Ovary (tissue), 9 donors: ENCODE results near the gene LRRC59. TPM values are rescaled to one million over a fixed set of nuclear protein-coding genes. Genes with fewer than 3 reads are reported as not detected.

Experiments
- DNase-seq, 5 donors: peaks; one replicate each; pipeline ENCODE4 v3.0.0-alpha.2; 2019 to 2020
- H3K27ac ChIP-seq, 2 donors: fragments of 200-600 bp; one replicate each; pipeline versions ENCODE4 v1.5.1 to v1.8.0; 2019 to 2022
- H3K27me3 ChIP-seq: fragments of 200-600 bp; one replicate; pipeline ENCODE4 v1.8.0; 2022
- H3K36me3 ChIP-seq: fragments of 200-600 bp; sonication (generic); one replicate; pipeline ENCODE4 v1.5.1; 2019
- H3K4me1 ChIP-seq: one replicate; pipeline ENCODE4 v1.8.1; 2013; ENCODE audit warnings: mild to moderate bottlenecking, moderate library complexity; ENCODE audit not compliant: insufficient read depth
- H3K4me3 ChIP-seq: fragments of 200-600 bp; sonication (generic); one replicate; pipeline ENCODE4 v1.5.1; 2017
- H3K9me3 ChIP-seq, 2 donors: fragments of 200-600 bp in 1 of 2; sonication (generic) in 1 of 2; one replicate each; pipeline versions ENCODE4 v1.5.1 to v1.8.1; 2013 to 2019; ENCODE audit warnings: mild to moderate bottlenecking in 1 of 2, moderate library complexity in 1 of 2
- EP300 ChIP-seq: sonication (generic); formaldehyde crosslinking; IDR thresholded peaks from one replicate; pipeline ENCODE4 v1.6.1; 2017; ENCODE audit warnings: antibody characterized with exemption
- POLR2A ChIP-seq: fragments of 450-650 bp; IDR thresholded peaks from one replicate; pipeline ENCODE4 v1.6.1; 2017; ENCODE audit warnings: antibody characterized with exemption, mild to moderate bottlenecking, moderate library complexity
- WGBS, 3 donors: extraction: QIAGEN DNeasy Blood & Tissue Kit in 1 of 3; methylation state at CpG; one replicate each; pipeline versions ENCODE4 v1.1.5 to v1.1.7; 2013 to 2017; 5-methylcytosine and 5-hydroxymethylcytosine counted together
- intact Hi-C, 4 donors: fragments of 100-400 bp; cut with DNase I; formaldehyde crosslinking; loops; one replicate each; pipeline versions ENCODE4 v1.11.0 to v1.15.1; 2022 to 2023
- polyA plus RNA-seq, 2 donors: library from polyadenylated mRNA; stranded (reverse); fragments of 200-250 nt in 1 of 2; fragments of 350-450 nt in 1 of 2; fragmentation: Illumina TruSeq in 1 of 2; extraction: RNeasy Lipid Tissue Mini Kit (QIAGEN cat#74804) in 1 of 2; gene quantifications; one replicate each; pipeline ENCODE4 v1.2.3, GENCODE V29; 2013 to 2014
- total RNA-seq, 7 donors: library from RNA; depleted of rRNA in 2 of 7; stranded (reverse); fragments of >200 nt in 2 of 7; fragmentation: NEBNext Ultra II Directional in 3 of 7; extraction: Animal tissue kit (Norgen Biotek cat#: 25700) in 3 of 7; gene quantifications; one replicate each; pipeline versions ENCODE4 v1.1.0 to v1.2.4, GENCODE V29; 2016 to 2023
- TF ChIP-seq, protein P1 (sequence below), 3 donors: fragments of 450-650 bp in 2 of 3; fragments of 200-600 bp in 1 of 3; IDR thresholded peaks; one replicate each; pipeline versions ENCODE4 v1.5.1 to v1.8.0; 2016 to 2022; ENCODE audit warnings: antibody characterized with exemption in 3 of 3, mild to moderate bottlenecking in 1 of 3
- donor health status: DM: no; HTN: no; CAD: no; lungs with moderate emphysema.
- donor health status: DM: no; HTN: no; CAD: no.
- donor health status: Bipolar disorder and iron deficiency.
- donor health status: DM: yes; HTN: yes; CAD: no.
- donor health status: DM: no; HTN: no; CAD: no.
- donor health status: DM: yes; HTN: yes; CAD: no.

Gene LRRC59
- total and polyA plus RNA-seq, 9 donors: 18.4 to 71.4 (median 41.0) TPM

DNA sequence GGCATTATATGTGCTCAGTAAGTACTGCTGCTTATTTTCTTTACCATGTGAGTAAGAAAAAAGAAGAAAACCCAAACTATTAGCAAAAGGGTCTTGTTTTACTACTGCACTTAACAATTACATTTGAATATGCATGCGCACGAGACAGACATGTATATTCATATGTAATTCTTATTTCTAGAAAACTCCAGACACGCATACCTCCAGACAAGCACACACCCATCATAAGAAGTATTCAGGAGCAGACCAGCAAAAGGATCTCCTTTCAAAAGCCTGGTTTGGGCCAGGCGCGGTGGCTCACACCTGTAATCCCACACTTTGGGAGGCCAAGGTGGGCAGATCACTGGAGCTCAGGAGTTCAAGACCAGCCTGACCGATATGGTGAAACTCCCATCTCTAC lies 7.8 kb downstream of the LRRC59 start:
- no peak for DNase-seq
- Histone ChIP-seq H3K27me3 (no peaks in the 10 kb centered on the region), H3K4me3 (no peak overlapping the region), H3K36me3 (no peaks in the 10 kb centered on the region), H3K27ac (no peak overlapping the region), H3K9me3 (no peaks in the 10 kb centered on the region), H3K4me1 (peaks cover 2% of the 10 kb centered on the region)
- TF ChIP-seq EP300: no peak
- no peak for TF ChIP-seq POLR2A
- TF ChIP-seq, protein P1, sequence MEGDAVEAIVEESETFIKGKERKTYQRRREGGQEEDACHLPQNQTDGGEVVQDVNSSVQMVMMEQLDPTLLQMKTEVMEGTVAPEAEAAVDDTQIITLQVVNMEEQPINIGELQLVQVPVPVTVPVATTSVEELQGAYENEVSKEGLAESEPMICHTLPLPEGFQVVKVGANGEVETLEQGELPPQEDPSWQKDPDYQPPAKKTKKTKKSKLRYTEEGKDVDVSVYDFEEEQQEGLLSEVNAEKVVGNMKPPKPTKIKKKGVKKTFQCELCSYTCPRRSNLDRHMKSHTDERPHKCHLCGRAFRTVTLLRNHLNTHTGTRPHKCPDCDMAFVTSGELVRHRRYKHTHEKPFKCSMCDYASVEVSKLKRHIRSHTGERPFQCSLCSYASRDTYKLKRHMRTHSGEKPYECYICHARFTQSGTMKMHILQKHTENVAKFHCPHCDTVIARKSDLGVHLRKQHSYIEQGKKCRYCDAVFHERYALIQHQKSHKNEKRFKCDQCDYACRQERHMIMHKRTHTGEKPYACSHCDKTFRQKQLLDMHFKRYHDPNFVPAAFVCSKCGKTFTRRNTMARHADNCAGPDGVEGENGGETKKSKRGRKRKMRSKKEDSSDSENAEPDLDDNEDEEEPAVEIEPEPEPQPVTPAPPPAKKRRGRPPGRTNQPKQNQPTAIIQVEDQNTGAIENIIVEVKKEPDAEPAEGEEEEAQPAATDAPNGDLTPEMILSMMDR (IDR thresholded peaks at IDR 0.05): no peak
- intact Hi-C loops: no loop called here
- WGBS, 3 donors: 95 to 98% (median 96%) methylated on average over 6 of the region's 6 CpGs

DNA sequence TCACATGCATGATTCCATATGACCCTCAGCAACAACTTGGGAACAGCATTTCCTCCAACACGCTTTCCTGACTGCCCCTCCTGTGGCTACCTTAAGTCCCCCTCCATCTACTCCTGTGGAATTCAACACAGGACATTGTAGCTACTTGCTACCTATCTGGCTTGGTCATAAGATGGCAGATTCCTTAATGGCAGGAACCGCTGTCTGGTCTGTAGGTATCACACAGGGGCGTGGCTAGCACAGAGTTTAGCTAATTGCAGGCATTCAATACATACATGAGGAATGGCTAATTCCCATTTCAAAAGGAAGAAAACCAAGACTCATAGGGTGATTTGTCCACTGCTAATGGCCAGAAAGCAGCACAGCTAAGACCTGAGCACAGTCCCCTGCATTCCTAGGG lies 8.6 kb downstream of the LRRC59 start:
- intact Hi-C loops: no loop called here
- no peak for TF ChIP-seq EP300
- TF ChIP-seq POLR2A: no peak
- TF ChIP-seq, protein P1 (IDR thresholded peaks at IDR 0.05): no peak
- no peak overlapping the region for H3K4me3 ChIP-seq
- H3K27ac ChIP-seq: no peak overlapping the region
- no peaks in the 10 kb centered on the region for H3K9me3 ChIP-seq
- H3K36me3 ChIP-seq: no peaks in the 10 kb centered on the region
- H3K4me1 ChIP-seq: peaks cover 2% of the 10 kb centered on the region
- no peaks in the 10 kb centered on the region for H3K27me3 ChIP-seq
- no peak for DNase-seq
- 92 to 94% (median 94%) methylated on average over 3 of the region's 3 CpGs for WGBS, 3 donors

DNA sequence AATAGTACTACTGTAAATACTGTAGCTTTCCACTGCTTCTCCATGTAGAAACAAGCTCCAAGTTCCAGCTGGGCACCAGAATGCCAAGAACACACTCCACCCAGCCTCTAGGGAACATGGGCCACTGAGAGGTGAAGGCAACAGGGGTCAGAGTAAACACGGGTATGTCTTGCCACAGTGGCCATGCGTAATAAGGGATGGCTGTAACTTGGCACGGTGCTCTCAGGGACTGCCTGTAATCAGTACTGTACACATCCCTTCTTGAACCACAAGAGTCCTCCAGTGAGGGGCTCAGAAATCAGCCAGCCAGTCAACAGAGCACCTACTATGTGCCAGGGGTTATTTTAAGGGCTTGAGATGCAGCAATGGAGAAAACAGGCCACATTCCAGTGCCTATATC lies 10.8 kb downstream of the LRRC59 start:
- H3K36me3 ChIP-seq: no peaks in the 10 kb centered on the region
- TF ChIP-seq POLR2A (no peak), EP300 (no peak)
- TF ChIP-seq, protein P1 (IDR thresholded peaks at IDR 0.05): no peak

DNA sequence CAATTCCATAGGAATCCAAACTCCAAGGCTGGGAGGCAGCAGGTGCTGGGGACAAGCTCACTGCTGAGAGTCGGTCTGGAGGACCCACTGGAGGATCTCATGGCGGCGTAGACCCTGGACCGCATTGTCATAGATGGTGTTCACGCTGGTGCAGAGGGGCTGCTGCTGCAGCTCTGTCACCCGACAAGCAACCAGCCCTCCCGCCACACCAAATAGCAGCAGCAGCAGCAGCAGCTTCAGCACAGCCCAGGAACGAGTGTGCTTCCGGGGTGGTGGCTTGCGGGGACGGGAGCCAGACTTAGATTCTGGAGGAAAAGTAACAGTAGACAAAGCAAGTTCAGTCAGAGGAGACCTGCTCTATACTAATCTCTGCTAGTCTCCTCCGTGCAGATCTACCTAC lies 14.4 kb downstream of the LRRC59 start:
- no peaks in the 10 kb centered on the region for H3K27me3 ChIP-seq
- H3K4me3 ChIP-seq: no peak overlapping the region
- DNase-seq: no peak
- 88 to 94% (median 89%) methylated on average over 12 of the region's 12 CpGs for WGBS, 3 donors
- intact Hi-C loops: no loop called here
- no peak for TF ChIP-seq EP300
- TF ChIP-seq, protein P1 (IDR thresholded peaks at IDR 0.05): no peak
- no peaks in the 10 kb centered on the region for H3K9me3 ChIP-seq
- no peaks in the 10 kb centered on the region for H3K36me3 ChIP-seq
- H3K27ac ChIP-seq: no peak overlapping the region
- peaks cover 2% of the 10 kb centered on the region for H3K4me1 ChIP-seq

More for the DNA sequence above, 10.8 kb downstream of the LRRC59 start:
- H3K27ac ChIP-seq: no peak overlapping the region
- no peak for DNase-seq
- no peak overlapping the region for H3K4me3 ChIP-seq
- no peaks in the 10 kb centered on the region for H3K9me3 ChIP-seq
- peaks cover 2% of the 10 kb centered on the region for H3K4me1 ChIP-seq
- intact Hi-C loops: no loop called here
- H3K27me3 ChIP-seq: no peaks in the 10 kb centered on the region
- WGBS, 3 donors: 59 to 67% (median 66%) methylated on average over 3 of the region's 3 CpGs

DNA sequence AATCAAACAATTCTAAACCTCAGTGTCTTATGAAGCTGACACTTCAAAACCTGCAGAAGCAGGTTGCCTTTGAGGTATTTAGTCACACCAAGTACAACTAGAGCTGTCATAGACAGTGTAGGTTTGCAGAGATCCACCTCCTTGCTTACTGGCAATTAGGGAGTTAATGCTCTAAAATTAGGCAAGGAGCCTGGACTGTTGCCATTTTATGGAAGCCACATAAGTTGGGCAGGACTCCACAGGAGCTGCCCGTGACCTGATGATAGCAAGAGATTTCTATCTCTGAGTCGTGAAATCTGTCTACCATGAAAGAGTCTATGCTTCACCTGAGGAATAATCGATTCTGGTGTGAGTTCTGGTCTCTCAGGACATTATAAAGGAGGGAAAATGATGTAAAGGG lies 15.4 kb downstream of the LRRC59 start:
- 44 to 53% (median 50%) methylated on average over 3 of the region's 3 CpGs for WGBS, 3 donors
- Histone ChIP-seq H3K27ac (no peak overlapping the region), H3K27me3 (no peaks in the 10 kb centered on the region), H3K4me3 (no peak overlapping the region), H3K4me1 (peaks cover 2% of the 10 kb centered on the region), H3K9me3 (no peaks in the 10 kb centered on the region), H3K36me3 (no peaks in the 10 kb centered on the region)
- TF ChIP-seq POLR2A: no peak
- TF ChIP-seq, protein P1 (IDR thresholded peaks at IDR 0.05): no peak
- TF ChIP-seq EP300: no peak
- intact Hi-C loops: no loop called here
- no peak for DNase-seq
